PC-3 (cell line): Measurements from ENCODE around the gene ECD. TPM values are rescaled to one million over a fixed set of nuclear protein-coding genes. Genes with fewer than 3 reads are reported as not detected.

ENCODE experiments used
- ATAC-seq: fragments of 200-7000 bp; cut with Tn5 transposase; 2 replicates; pipeline ENCODE4 v1.9.1; 2020; ENCODE audit warnings: mild to moderate bottlenecking, moderate library complexity
- BruUV-seq: library from RNA; stranded (reverse); fragments of 400-500 nt; replicated peaks from 2 replicates; lab custom pipeline; 2021; lab: Mats Ljungman, UMichigan
- CTCF ChIA-PET: fragments of 300-600 bp; sonication (Branson Sonifier 250); formaldehyde crosslinking; loops from one replicate; lab custom pipeline; 2022; ENCODE audit warnings: antibody characterized with exemption; lab: Charles Lee
- POLR2A ChIA-PET: fragments of 300-600 bp; sonication (Branson Sonifier 250); formaldehyde crosslinking; loops from one replicate; lab custom pipeline; 2022; ENCODE audit warnings: antibody characterized with exemption; ENCODE audit not compliant: unreplicated experiment; lab: Charles Lee
- DNase-seq: peaks from one replicate; pipeline ENCODE4 v3.0.0-alpha.2; 2015
- H2AFZ ChIP-seq: fragments of 300-600 bp; sonication (generic); 2 replicates; pipeline ENCODE4 v1.6.0; 2016; ENCODE audit warnings: antibody characterized with exemption, low read length
- H3F3A ChIP-seq: fragments of 300-600 bp; sonication (generic); one replicate; pipeline ENCODE4 v1.6.0; 2017; ENCODE audit warnings: antibody characterized with exemption, low read length, control low read depth, mild to moderate bottlenecking; ENCODE audit not compliant: unreplicated experiment
- H3K27ac ChIP-seq: fragments of 300-600 bp; sonication (generic); 2 replicates; pipeline ENCODE4 v1.5.1; 2016; ENCODE audit warnings: mild to moderate bottlenecking, low read length
- H3K27me3 ChIP-seq: fragments of 300-600 bp; sonication (generic); 2 replicates; pipeline ENCODE4 v1.6.1; 2016; ENCODE audit warnings: low read length, mixed read lengths
- H3K36me3 ChIP-seq: fragments of 300-600 bp; sonication (generic); 2 replicates; pipeline ENCODE4 v1.6.1; 2016; ENCODE audit warnings: low read depth, mixed run types, low read length, mixed read lengths
- H3K4me1 ChIP-seq: fragments of 300-600 bp; sonication (generic); 2 replicates; pipeline ENCODE4 v1.5.1; 2016; ENCODE audit warnings: low read length; ENCODE audit not compliant: insufficient read depth
- H3K4me2 ChIP-seq: fragments of 300-600 bp; sonication (generic); 2 replicates; pipeline ENCODE4 v1.6.0; 2016; ENCODE audit warnings: low read length
- H3K4me3 ChIP-seq: fragments of 300-600 bp; sonication (generic); 2 replicates; pipeline ENCODE4 v1.5.1; 2016; ENCODE audit warnings: mild to moderate bottlenecking, low read length, mixed read lengths
- H3K79me2 ChIP-seq: fragments of 300-600 bp; sonication (generic); 2 replicates; pipeline ENCODE4 v1.6.1; 2017; ENCODE audit warnings: low read length, mixed read lengths
- H3K9ac ChIP-seq: fragments of 300-600 bp; sonication (generic); 2 replicates; pipeline ENCODE4 v1.6.0; 2016; ENCODE audit warnings: mild to moderate bottlenecking, low read length
- H3K9me2 ChIP-seq: fragments of 300-600 bp; sonication (generic); replicated peaks from 2 replicates; pipeline ENCODE4 v1.6.1; 2016; ENCODE audit warnings: mixed run types, low read length, mixed read lengths
- H3K9me3 ChIP-seq: fragments of 300-600 bp; sonication (generic); 2 replicates; pipeline ENCODE4 v1.6.1; 2016; ENCODE audit warnings: low read length, mixed read lengths
- H4K20me1 ChIP-seq: fragments of 300-600 bp; sonication (generic); 2 replicates; pipeline ENCODE4 v1.6.1; 2016; ENCODE audit warnings: low read length, mixed read lengths
- EZH2 ChIP-seq: fragments of 300-600 bp; sonication (generic); IDR thresholded peaks from one replicate; pipeline ENCODE4 v1.6.1; 2017; ENCODE audit warnings: antibody characterized with exemption, mild to moderate bottlenecking, low read length; ENCODE audit not compliant: unreplicated experiment
- EZH2phosphoT487 ChIP-seq: fragments of 300-600 bp; sonication (generic); IDR thresholded peaks from 2 replicates; pipeline ENCODE4 v1.6.1; 2018; ENCODE audit warnings: mild to moderate bottlenecking, antibody characterized with exemption, low read length, borderline replicate concordance
- intact Hi-C: fragments of 100-400 bp; cut with micrococcal nuclease; formaldehyde crosslinking; loops from 2 replicates; pipeline ENCODE4 v1.9.0; 2023
- total RNA-seq: library from RNA; depleted of rRNA; stranded (reverse); fragments of >200 nt; gene quantifications from 2 replicates; pipeline ENCODE4 v1.2.3, GENCODE V29; 2014
- TF ChIP-seq, protein P1 (sequence below): fragments of 300-600 bp; sonication (generic); conservative IDR thresholded peaks from 2 replicates; pipeline ENCODE4 v1.5.1; 2017; ENCODE audit warnings: antibody characterized with exemption, low read depth, mild to moderate bottlenecking, low read length

Gene ECD
- total RNA-seq, 1 experiment from 2014 or later: 108 TPM

- ChIA-PET CTCF (no interaction called here), POLR2A (no interaction called here)
- H3K79me2 ChIP-seq: no peaks in the 10 kb centered on the region
- H3K27me3 ChIP-seq: no peaks in the 10 kb centered on the region
- no peak overlapping the region for H3K27ac ChIP-seq
- H2AFZ ChIP-seq: no peak overlapping the region
- H3K9ac ChIP-seq: no peak overlapping the region
- no peaks in the 10 kb centered on the region for H3F3A ChIP-seq
- H3K4me2 ChIP-seq: no peak overlapping the region
- ATAC-seq: no peak
- no peaks in the 10 kb centered on the region for H4K20me1 ChIP-seq
- H3K36me3 ChIP-seq: peaks cover 13% of the 10 kb centered on the region
- no TSS peak for BruUV-seq
- H3K4me3 ChIP-seq: no peak overlapping the region
- TF ChIP-seq EZH2 (no peak), EZH2phosphoT487 (no peak)
- TF ChIP-seq, protein P1, sequence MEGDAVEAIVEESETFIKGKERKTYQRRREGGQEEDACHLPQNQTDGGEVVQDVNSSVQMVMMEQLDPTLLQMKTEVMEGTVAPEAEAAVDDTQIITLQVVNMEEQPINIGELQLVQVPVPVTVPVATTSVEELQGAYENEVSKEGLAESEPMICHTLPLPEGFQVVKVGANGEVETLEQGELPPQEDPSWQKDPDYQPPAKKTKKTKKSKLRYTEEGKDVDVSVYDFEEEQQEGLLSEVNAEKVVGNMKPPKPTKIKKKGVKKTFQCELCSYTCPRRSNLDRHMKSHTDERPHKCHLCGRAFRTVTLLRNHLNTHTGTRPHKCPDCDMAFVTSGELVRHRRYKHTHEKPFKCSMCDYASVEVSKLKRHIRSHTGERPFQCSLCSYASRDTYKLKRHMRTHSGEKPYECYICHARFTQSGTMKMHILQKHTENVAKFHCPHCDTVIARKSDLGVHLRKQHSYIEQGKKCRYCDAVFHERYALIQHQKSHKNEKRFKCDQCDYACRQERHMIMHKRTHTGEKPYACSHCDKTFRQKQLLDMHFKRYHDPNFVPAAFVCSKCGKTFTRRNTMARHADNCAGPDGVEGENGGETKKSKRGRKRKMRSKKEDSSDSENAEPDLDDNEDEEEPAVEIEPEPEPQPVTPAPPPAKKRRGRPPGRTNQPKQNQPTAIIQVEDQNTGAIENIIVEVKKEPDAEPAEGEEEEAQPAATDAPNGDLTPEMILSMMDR: no peak
- DNase-seq: no peak
- intact Hi-C loops: no loop called here
- H3K9me2 ChIP-seq: no peaks in the 10 kb centered on the region
- no peaks in the 10 kb centered on the region; the same call in 1 of the 2 replicates for H3K4me1 ChIP-seq
- H3K9me3 ChIP-seq: no peaks in the 10 kb centered on the region
Observed at GRCh38 chr10:73205890-73206289, 38.1 kb upstream of the ECD start.

DNA sequence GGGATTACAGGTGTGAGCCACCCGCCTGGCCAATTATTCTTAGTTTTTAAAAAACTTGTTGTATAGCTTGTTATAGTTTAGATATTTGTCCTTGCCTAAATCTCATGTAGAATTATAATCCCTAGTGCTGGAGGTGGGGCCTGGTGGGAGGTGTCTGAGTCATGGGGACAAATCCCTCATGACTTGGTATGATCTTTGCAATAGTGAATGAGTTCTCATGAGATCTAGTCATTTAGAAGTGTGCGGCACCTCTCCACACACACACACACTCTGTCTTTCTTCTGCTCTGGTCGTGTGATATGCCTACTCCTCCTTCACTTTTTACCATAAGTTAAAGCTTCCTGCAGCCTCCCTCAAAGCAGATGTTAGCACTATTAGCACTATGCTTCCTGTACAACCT is 37.3 kb upstream of the ECD start:
- Histone ChIP-seq H3K4me3 (no peak overlapping the region), H4K20me1 (no peaks in the 10 kb centered on the region), H2AFZ (no peak overlapping the region), H3K27ac (no peak overlapping the region), H3K27me3 (no peaks in the 10 kb centered on the region), H3K4me1 (no peaks in the 10 kb centered on the region; the same call in 1 of the 2 replicates), H3K36me3 (peaks cover 11% of the 10 kb centered on the region; the same call in 1 of the 2 replicates), H3K79me2 (no peaks in the 10 kb centered on the region), H3F3A (no peaks in the 10 kb centered on the region), H3K9me3 (no peaks in the 10 kb centered on the region), H3K9me2 (no peaks in the 10 kb centered on the region), H3K4me2 (no peak overlapping the region), H3K9ac (no peak overlapping the region)
- intact Hi-C loops: no loop called here
- no TSS peak for BruUV-seq
- POLR2A ChIA-PET: no interaction called here
- no peak for ATAC-seq
- DNase-seq: no peak
- TF ChIP-seq EZH2 (no peak), EZH2phosphoT487 (no peak)
- TF ChIP-seq, protein P1: no peak
- CTCF ChIA-PET: no interaction called here

- no peak overlapping the region for H2AFZ ChIP-seq
- no peaks in the 10 kb centered on the region for H3K4me1 ChIP-seq
- H3K27ac ChIP-seq: no peak overlapping the region
- H3K9me3 ChIP-seq: no peaks in the 10 kb centered on the region
- H3K36me3 ChIP-seq: peaks cover 9% of the 10 kb centered on the region; the same call in 1 of the 2 replicates
- H3K4me2 ChIP-seq: no peak overlapping the region
- no peaks in the 10 kb centered on the region for H3K9me2 ChIP-seq
- no peaks in the 10 kb centered on the region for H3K79me2 ChIP-seq
- no peak overlapping the region for H3K9ac ChIP-seq
- DNase-seq (no peak), ATAC-seq (no peak)
- no peak overlapping the region for H3K4me3 ChIP-seq
- intact Hi-C loops: no loop called here
- ChIA-PET CTCF (interaction anchor here (0.7 kb wide), 1 partner anchor 63 kb away, joined by 3 read pairs; no protein-coding TSS in a partner anchor), POLR2A (no interaction called here)
- no peaks in the 10 kb centered on the region for H4K20me1 ChIP-seq
- H3F3A ChIP-seq: no peaks in the 10 kb centered on the region
- BruUV-seq: no TSS peak
- H3K27me3 ChIP-seq: no peaks in the 10 kb centered on the region
- TF ChIP-seq EZH2phosphoT487: no peak
- no peak for TF ChIP-seq EZH2
- TF ChIP-seq, protein P1: no peak
Observed at GRCh38 chr10:73190188-73190587, 22.4 kb upstream of the ECD start.
